Ishikawa (cell line): ENCODE measurements around the gene TM2D1.

Source experiments
- CEBPB ChIP-seq: IDR thresholded peaks from 2 replicates; pipeline ENCODE4 v1.6.1; 2012
- CREB1 ChIP-seq: IDR thresholded peaks from 2 replicates; pipeline ENCODE4 v1.6.1; 2012; ENCODE audit warnings: low read depth
- EGR1 ChIP-seq: IDR thresholded peaks from 2 replicates; pipeline ENCODE4 v1.6.1; 2012
- EP300 ChIP-seq: IDR thresholded peaks from 2 replicates; pipeline ENCODE4 v1.6.1; 2012; ENCODE audit warnings: borderline replicate concordance
- FOXM1 ChIP-seq: IDR thresholded peaks from 2 replicates; pipeline ENCODE4 v1.6.1; 2012; ENCODE audit warnings: low read depth, borderline replicate concordance
- NFIC ChIP-seq: IDR thresholded peaks from 2 replicates; pipeline ENCODE4 v1.6.1; 2012
- RAD21 ChIP-seq: IDR thresholded peaks from 2 replicates; pipeline ENCODE4 v1.6.1; 2012; ENCODE audit warnings: low read depth
- TAF1 ChIP-seq: IDR thresholded peaks from 2 replicates; pipeline ENCODE4 v1.6.1; 2012; ENCODE audit warnings: low read depth, mild to moderate bottlenecking
- TCF12 ChIP-seq: IDR thresholded peaks from 2 replicates; pipeline ENCODE4 v1.6.1; 2012; ENCODE audit warnings: low read depth
- TEAD4 ChIP-seq: IDR thresholded peaks from 2 replicates; pipeline ENCODE4 v1.6.1; 2012
- YY1 ChIP-seq: IDR thresholded peaks from 2 replicates; pipeline ENCODE4 v1.6.1; 2012; ENCODE audit warnings: low read depth
- ZBTB7A ChIP-seq: IDR thresholded peaks from 2 replicates; pipeline ENCODE4 v1.6.1; 2012; ENCODE audit warnings: low read depth
- TF ChIP-seq, protein P1 (sequence below): IDR thresholded peaks from 2 replicates; pipeline ENCODE4 v1.6.1; 2012
- TF ChIP-seq, protein P2 (sequence below): IDR thresholded peaks from 2 replicates; pipeline ENCODE4 v1.6.1; 2012
- TF ChIP-seq, protein P3 (sequence below): IDR thresholded peaks from 2 replicates; pipeline ENCODE4 v1.6.1; 2012; ENCODE audit warnings: low read depth, mild to moderate bottlenecking

The TM2D1 gene

DNA sequence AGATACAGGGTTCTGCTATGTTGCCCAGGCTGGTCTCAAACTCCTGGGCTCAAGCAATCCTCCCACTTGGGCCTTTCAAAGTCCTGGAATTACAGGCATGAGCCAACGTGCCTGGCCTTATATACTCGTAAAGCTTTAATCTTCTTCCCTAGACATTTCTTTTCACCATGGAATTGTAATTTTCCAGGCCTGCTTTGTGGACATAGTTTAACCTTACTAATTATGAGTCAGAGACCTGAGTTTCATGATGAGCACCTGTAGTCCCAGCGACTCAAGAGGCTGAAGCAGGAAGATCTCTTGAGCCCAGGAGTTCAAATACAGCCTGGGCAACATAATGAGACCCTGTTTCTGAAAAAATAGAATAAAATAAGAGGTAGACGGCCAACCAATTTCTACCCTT, 29.6 kb upstream of the TM2D1 start:
- TF ChIP-seq, protein P1, sequence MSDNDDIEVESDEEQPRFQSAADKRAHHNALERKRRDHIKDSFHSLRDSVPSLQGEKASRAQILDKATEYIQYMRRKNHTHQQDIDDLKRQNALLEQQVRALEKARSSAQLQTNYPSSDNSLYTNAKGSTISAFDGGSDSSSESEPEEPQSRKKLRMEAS: no peak
- TF ChIP-seq EP300: no peak

DNA sequence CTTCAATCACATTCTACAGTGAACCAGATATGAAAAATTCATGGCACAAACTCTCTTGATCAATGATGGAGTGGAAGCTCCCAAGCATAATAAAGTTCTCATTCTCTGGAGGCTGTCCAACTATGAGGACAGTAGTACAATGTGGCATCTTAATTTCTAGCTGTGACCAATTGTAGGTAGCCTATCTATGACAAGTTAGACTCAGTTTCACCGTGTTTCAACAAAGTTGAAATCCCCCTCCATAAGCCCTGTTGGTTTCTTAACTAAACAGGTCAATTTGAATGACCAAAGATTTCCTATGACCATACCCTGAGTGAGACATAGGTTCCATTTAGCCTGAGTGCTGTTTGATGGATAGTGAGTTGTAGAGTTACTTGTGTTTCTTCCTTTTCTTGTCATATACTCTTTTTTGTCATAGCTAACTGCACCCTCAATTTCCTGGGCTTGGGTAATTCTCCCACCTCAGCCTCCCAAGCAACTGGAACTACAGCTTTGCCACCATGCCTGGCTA, 29.1 kb upstream of the TM2D1 start:
- TF ChIP-seq EP300 (no peak), RAD21 (no peak), ZBTB7A (no peak), CEBPB (no peak), YY1 (no peak), NFIC (no peak), TAF1 (no peak), CREB1 (no peak), TCF12 (no peak), TEAD4 (no peak)
- TF ChIP-seq, protein P2, sequence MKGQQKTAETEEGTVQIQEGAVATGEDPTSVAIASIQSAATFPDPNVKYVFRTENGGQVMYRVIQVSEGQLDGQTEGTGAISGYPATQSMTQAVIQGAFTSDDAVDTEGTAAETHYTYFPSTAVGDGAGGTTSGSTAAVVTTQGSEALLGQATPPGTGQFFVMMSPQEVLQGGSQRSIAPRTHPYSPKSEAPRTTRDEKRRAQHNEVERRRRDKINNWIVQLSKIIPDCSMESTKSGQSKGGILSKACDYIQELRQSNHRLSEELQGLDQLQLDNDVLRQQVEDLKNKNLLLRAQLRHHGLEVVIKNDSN: no peak
- TF ChIP-seq, protein P1: no peak

DNA sequence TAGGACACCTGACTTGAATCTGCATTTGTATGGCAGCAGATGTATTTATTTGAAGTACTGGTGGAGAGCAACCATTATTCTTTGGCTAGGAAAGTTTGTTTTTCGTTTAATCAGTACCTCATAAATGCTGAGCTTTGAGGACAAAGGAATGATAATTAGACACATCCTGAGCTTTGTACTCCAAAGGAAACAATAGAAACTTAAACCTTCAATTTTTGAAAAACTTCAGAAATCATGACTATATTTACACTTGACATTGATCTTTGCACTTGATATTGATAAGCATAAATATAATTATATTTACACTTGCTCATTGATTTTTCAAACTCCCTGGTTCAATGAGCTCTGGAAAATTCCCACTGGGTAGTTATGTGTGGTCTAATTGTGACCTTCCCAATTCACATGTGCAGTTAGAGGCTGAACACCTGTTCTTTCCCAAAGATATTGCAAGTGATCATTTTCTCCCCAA, 28.0 kb upstream of the TM2D1 start:
- TF ChIP-seq CREB1 (no peak), TAF1 (no peak), TCF12 (no peak), FOXM1 (no peak), EGR1 (no peak), CEBPB (no peak), EP300 (no peak), NFIC (no peak)
- TF ChIP-seq, protein P3, sequence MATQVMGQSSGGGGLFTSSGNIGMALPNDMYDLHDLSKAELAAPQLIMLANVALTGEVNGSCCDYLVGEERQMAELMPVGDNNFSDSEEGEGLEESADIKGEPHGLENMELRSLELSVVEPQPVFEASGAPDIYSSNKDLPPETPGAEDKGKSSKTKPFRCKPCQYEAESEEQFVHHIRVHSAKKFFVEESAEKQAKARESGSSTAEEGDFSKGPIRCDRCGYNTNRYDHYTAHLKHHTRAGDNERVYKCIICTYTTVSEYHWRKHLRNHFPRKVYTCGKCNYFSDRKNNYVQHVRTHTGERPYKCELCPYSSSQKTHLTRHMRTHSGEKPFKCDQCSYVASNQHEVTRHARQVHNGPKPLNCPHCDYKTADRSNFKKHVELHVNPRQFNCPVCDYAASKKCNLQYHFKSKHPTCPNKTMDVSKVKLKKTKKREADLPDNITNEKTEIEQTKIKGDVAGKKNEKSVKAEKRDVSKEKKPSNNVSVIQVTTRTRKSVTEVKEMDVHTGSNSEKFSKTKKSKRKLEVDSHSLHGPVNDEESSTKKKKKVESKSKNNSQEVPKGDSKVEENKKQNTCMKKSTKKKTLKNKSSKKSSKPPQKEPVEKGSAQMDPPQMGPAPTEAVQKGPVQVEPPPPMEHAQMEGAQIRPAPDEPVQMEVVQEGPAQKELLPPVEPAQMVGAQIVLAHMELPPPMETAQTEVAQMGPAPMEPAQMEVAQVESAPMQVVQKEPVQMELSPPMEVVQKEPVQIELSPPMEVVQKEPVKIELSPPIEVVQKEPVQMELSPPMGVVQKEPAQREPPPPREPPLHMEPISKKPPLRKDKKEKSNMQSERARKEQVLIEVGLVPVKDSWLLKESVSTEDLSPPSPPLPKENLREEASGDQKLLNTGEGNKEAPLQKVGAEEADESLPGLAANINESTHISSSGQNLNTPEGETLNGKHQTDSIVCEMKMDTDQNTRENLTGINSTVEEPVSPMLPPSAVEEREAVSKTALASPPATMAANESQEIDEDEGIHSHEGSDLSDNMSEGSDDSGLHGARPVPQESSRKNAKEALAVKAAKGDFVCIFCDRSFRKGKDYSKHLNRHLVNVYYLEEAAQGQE: no peak
- TF ChIP-seq, protein P2: no peak

DNA sequence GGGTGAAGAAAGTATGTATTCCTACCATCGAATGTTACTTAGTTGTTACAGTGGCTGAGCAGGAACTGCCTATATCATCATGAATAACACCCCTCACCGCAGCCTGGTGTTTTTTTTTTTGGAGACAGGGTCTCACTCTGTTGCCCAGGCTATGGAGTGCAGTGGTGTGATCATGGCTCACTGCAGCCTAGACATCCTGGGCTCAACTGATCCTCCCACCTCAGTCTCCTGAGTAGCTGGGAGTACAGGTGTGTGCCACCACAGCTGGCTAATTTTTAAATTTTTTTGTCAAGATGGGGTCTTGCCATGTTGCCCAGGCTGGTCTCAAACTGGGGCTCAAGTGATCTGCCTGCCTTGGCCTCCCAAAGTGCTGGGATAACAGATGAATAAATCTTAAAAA, 24.6 kb upstream of the TM2D1 start:
- TF ChIP-seq FOXM1: no peak
- TF ChIP-seq EP300: no peak
- no peak for TF ChIP-seq TAF1
- no peak for TF ChIP-seq RAD21
- TF ChIP-seq, protein P3: no peak
- TF ChIP-seq EGR1: no peak
- TF ChIP-seq ZBTB7A: no peak

DNA sequence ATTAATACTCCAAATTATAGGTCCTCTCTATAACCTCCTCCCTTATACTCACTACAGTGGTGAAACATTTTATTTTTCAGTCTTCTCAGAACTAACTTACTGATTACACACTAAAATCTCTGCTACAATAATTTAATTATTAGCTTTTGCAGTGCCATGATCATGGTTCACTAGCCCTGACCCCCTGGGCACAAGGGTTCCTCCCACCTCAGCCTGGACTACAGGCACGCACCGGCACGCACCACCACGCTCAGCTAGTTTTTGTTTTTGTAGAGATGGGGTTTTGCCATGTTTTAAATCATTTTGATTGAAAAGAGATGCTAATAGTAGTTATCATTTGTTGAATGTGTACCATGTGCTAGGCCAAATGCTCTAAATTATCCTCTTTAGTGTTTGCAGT, 23.6 kb upstream of the TM2D1 start:
- TF ChIP-seq NFIC: no peak
- no peak for TF ChIP-seq ZBTB7A
- no peak for TF ChIP-seq EGR1
- TF ChIP-seq TAF1: no peak
- TF ChIP-seq TEAD4: no peak

DNA sequence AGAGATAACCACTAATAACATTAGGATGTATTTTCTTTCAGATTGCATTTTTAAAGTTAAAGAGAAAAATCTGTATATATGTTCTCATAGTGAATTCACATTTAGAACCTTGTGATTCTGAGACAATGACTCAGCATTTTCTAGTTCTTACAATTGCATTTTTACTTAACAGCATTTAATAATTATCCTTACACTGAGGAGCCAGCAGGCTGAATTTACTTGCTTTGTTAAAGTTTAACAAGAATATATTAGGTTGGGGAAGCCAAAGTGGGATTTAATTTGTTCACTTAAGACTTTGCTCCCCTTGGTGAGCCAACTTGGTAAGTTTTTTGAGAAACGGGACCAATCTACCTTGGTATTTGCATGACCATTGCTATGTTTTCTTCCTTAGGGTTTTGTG, 21.9 kb upstream of the TM2D1 start:
- TF ChIP-seq TEAD4: no peak
- TF ChIP-seq, protein P1: no peak
- TF ChIP-seq NFIC: no peak
